Left hindlimb (tissue), 1 donor: ENCODE data around the gene PLCL1.
"Not testable (repeated sequence)": the region's sequence is repeated elsewhere in the genome, so short reads cannot be mapped to it uniquely, and the experiment has no call there.

Experiments used
- DNase-seq: peaks from one replicate; pipeline ENCODE4 v3.0.0-alpha.2; 2018

Gene PLCL1

DNA sequence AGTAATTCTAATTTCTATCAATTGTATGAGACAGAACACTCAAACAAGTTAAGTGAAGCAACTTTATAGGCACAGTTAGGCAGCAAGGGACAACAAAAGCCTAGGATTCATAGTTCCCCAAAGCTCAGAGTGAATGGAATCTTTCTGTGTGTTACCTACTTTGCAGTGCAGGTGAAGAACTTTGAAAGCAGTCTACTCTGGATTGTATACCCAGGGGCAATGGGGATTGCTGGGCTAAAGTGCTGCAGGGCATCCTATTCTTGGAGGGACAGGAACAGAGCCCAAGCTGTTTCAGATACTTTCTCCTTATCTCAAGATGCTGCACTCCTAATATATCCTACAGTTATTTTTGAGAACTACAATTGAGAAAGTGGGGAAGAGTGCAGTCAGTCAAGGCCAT is 207.6 kb downstream of the PLCL1 start:
- DNase-seq, result no peak

DNA sequence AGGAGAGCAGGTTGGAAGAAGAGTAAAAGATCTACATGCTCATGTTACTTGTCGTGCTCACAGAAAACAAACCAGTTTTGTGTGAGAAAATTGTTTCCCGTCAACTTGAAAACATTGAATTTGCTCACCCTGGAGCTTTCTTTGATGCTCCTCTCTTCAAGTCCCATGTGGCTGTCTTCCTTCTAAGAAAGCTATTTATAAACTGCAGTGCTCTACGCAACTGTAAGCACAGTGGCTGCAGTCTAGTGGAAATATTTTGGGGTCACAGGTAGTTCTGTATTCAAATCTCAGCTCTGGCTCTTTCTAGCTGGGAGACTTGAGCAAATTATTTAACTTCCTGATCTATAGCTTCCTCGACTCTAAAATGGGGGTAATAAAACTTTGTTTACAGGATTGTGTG is 211.8 kb downstream of the PLCL1 start:
- DNase-seq, result no peak

- no peak for DNase-seq
Observed at GRCh38 chr2:198017068-198017467, 212.7 kb downstream of the PLCL1 start.

GRCh38 chr2:198028955-198029354 is 224.6 kb downstream of the PLCL1 start:
- DNase-seq, result no peak

GRCh38 chr2:198029576-198029975 is 225.2 kb downstream of the PLCL1 start:
- not testable (repeated sequence) for DNase-seq

- DNase-seq, result no peak
Observed at GRCh38 chr2:198033626-198034025, 229.2 kb downstream of the PLCL1 start.

GRCh38 chr2:198036029-198036879 is 231.9 kb downstream of the PLCL1 start:
- no peak for DNase-seq

- DNase-seq, result no peak
Observed at GRCh38 chr2:198040835-198041234, 236.4 kb downstream of the PLCL1 start.

DNA sequence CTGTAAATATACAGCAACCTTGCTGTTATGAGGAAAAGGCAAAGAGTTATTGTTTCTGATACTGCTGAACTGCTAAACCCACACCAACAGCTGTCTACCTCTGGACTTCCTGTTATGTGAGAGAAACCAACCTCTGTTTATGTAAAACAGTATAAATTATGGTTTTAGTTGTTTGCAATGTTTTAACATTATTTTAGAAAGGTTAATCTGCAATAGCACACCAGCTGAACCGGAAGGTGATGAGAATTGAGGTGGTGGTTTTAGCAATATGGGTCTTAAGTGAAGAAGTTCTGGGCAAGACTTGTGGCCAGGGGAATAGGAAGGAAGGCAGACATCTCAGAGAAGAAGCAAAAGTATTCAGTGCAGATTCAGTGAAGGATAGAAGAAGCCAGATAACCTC is 237.8 kb downstream of the PLCL1 start:
- no peak for DNase-seq

- DNase-seq, result no peak
Observed at GRCh38 chr2:198044777-198045176, 240.4 kb downstream of the PLCL1 start.

GRCh38 chr2:198045227-198045626 is 240.8 kb downstream of the PLCL1 start:
- no peak for DNase-seq

DNA sequence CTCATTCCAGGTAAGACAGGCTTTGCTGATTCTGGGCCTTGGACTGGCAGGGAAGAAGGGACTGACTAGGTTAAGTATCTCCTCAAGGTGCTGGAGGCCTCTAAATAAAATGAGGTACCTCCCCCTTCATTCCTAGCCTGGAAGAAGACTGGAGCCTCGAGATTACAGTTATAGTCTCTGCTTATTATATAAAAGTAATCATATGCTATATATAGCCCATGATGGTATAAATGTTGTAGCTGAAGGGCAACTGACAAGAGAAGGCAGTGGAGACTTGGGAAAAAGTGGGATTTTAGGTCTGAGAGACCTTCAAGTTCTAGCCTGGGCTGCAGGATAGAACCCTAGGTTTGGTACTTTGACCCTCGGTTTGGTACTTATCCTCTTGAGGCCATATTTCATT is 248.3 kb downstream of the PLCL1 start:
- DNase-seq, result no peak

DNA sequence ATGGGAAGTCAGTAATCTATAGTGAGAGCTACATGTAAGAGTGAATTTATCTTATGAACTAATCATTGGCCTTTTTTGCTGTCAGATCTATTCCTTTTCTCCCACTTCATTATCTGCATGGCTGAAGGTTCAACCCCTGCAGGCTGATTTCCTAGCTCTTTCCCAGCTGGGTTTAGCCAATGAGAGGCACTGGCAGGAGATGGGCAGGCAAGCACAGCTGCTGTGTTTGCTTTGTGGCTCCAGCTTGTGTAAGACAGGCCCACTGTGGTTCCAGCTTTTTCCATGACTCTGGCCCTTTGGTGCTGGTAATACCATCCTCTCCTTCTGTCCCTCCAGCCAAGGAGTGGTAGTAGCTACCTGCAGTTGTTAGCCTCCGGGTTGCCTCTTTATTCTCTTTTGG is 248.8 kb downstream of the PLCL1 start:
- DNase-seq, result no peak

GRCh38 chr2:198053776-198054175 is 249.4 kb downstream of the PLCL1 start:
- no peak for DNase-seq

GRCh38 chr2:198054299-198054698 is 249.9 kb downstream of the PLCL1 start:
- DNase-seq, result no peak

- DNase-seq, result peak; percentile 36
Observed at GRCh38 chr2:198055716-198056115, 251.3 kb downstream of the PLCL1 start.

DNA sequence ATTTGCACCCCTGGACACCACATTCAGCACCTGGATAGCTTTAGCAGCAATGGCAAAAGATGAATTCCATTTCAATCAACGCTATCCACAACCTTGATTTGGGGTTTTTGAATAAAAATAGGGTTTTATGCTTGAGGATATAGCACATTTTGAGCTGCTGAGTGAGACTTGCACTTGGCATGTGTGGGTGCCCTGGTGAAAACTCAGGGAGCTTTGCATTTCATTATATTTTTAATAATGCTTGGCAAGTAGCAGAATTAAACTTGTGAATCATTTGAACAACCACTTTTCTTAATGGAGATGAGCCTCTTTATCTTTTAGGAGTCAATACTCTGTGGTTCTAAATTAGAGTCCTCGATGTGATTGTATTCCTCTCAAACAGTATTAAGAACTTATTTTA is 252.4 kb downstream of the PLCL1 start:
- no peak for DNase-seq

GRCh38 chr2:198059800-198060199 is 255.4 kb downstream of the PLCL1 start:
- DNase-seq, result no peak

DNA sequence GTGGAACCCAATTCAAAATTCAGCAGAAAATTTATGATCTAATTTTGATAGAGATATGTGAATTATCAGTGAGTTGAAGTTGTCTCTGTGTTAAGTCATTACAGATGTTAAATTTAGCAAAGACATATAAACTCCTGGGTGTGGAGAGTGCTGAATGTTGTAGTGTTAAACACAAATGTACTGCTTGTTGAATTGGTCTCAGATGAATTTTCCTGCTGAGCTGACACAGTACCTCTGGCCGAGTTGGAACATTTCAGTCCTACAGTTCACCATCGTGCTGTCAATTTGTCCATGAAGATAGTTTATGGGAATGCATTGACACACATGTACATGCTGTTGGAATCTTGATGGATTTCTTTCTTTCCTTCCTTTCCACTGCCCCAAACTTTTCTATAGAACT is 255.9 kb downstream of the PLCL1 start:
- DNase-seq, result no peak

GRCh38 chr2:198062826-198063225 is 258.4 kb downstream of the PLCL1 start:
- DNase-seq, result no peak

DNA sequence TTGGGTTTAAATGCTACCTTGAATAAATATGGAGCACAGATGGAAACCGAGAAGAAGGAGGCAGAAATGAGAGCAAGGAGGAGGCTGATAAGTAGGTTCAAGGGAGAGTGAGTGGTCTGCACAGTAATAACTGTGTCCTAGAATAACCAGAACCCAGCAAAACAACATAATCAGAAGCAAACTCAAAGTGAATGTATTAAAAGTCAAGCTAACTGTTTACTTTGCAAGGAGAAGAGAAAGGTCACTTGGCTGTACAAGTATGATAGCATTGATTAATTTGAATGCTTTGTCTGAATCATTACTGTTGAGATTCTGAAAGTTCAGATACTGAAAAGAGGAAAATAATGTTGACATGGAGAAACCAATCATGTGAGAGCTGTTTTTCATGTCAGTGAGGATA is 258.8 kb downstream of the PLCL1 start:
- DNase-seq, result no peak

DNA sequence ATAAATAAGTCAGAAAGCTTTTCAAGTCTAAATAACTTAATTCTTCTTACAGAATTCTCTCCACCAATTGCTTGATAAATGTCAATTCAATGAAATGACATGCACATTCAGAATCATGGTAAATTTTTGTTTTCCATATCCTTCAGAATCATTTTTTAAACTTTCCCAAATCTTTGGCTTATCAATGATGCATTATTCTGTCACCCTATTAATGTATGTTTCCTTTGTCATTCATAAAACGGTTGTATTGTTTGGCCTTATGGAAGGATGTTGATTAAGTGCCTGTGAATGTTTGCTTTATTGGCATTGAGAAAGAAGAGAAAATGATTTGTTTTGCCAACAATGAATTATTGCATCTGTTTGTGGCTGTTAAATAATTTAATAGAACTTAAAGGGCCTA is 260.9 kb downstream of the PLCL1 start:
- no peak for DNase-seq

DNA sequence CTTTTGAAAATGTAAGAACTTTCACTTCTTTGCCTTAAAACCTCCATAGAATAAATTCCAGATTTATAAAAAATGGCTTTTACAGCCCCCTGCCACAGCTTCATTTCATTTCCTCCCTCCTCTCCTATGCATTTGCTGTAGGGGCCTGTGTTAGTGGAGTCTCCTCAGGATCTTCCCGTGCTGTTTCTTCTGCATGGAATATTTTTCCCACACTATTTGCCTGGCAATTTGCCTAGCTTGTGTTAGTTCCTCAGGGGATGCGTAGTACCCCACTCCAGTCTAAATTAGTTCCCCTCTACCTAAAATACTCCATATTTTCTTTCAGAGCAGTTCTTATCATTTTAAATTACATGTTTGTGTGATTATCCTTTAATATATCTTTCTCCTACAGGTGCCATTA is 262.2 kb downstream of the PLCL1 start:
- no peak for DNase-seq

DNA sequence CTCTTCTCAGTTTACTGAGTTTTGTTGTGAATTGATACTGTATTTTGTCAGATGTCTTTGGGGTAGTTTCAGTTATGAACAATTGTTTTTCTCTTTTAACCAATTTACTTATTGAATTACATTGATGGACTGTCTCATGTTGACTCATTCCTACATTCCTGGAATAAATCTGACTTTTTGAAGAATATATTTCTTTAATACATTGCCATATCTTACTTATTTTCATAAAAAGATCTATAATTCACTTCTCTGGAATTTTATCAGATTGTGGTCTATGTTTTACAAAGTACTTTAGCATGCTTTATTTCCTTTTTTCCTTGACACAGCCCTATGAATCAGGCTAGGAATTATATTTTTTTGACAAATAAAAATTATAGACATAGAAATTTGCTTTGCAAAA is 268.3 kb downstream of the PLCL1 start:
- DNase-seq, result no peak

DNA sequence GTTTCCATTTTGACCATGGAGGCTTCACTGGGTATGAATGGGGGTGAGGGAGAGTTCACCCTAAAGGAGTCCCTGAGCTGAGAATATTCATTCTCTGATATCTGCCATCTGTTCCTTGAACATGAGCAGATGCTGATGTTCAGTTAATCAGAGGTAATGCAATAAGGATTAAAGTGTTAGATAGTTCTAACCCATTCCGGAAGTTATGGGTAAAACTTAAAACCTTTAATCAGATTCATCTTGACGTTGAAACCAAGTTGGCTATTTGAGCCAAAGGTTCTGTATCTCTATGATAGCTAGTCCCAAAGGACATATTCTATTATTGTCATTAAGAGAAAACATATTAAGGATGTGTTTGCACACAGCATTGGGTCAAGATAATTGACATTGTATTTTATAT is 268.9 kb downstream of the PLCL1 start:
- DNase-seq, result no peak
